SHP77 (cell line): ENCODE measurements around the gene ZNF638.
"Not testable (repeated sequence)": the region's sequence is repeated elsewhere in the genome, so short reads cannot be mapped to it uniquely, and the experiment has no call there.

Experiments used
- DNase-seq, 2 experiments: peaks; one replicate each; lab custom pipeline; 2025; lab: John Stamatoyannopoulos, UW

Gene ZNF638

DNA sequence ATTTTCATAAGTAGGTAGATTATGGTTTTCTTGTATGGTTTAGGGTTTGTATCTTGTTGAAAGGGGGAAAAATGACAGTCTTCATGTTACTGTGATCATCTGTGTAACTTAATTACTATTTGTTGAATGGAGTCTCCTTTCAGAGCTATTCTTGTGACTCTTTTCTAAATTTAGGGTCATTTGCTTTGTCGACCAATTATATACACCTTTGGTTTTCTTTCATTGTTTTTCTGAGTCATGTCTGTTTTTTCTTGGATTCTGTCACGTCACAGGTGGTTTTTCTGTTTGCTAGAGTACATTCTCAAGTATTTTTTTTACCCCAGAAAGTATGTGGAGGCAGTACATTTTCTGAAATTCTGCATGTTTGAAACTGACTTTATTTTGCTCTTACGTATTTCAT, 78.0 kb downstream of the ZNF638 start:
- DNase-seq = no peak

DNA sequence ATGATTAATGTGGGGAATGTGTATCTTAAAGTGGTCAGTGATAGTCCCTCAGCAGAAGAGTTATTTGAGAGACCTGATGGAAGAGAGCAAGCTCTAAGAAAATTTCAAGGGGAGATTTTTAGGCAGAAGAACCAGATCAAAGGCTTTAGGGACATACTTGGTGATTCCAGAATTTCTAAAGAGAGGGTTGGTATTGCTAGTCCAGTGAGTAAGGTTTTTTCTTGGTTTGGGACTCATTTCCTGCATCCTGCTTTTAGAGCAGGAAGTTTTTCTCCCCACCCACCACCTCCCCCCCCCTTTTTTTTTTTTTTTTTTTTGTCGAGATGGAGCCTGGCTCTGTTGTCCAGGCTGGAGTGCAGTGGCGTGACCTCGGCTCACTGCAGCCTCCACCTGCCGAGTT, 79.1 kb downstream of the ZNF638 start:
- no peak for DNase-seq

DNA sequence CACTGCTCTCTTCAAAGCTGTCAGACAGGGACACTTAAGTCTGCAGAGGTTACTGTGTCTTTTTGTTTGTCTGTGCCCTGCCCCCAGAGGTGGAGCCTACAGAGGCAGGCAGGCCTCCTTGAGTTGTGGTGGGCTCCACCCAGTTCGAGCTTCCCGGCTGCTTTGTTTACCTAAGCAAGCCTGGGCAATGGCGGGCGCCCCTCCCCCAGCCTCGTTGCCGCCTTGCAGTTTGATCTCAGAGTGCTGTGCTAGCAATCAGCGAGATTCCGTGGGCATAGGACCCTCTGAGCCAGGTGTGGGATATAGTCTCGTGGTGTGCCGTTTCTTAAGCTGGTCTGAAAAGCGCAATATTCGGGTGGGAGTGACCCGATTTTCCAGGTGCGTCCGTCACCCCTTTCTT, 85.3 kb downstream of the ZNF638 start:
- not testable (repeated sequence) for DNase-seq

DNA sequence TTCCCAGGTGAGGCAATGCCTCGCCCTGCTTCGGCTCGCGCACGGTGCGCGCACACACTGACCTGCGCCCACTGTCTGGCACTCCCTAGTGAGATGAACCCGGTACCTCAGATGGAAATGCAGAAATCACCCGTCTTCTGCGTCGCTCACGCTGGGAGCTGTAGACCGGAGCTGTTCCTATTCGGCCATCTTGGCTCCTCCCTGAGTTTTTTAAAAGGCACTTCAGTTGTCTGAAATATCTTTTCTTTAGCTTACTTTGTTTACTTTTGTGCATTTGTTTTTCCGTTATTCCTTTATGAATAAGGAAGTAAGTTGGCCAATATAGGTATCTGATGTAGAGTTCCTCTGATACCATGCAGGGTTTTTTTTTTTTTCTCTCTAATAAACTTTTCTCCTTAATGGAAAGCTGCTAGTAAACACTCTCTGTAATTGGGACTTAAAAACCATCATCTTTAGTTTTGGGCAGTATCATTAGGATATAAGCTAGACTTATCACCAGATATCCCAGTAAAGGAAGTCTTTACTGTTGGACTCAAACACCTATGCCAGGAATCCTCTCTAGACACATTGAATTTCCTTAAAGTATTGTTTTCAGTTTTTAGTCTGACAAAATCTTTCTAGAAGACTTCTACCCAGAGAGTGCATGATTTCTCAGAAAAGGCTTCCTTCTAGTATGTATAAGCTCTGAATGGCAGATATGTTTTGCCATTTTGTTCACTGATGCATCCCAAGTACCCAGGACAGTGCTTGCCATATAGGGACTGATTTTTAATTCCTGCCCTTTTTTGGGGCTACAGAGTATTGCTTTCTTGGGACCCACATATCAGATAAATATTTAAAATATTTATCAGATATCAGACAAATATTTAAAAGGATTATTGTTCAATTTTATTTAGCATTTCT, 86.0 kb downstream of the ZNF638 start:
- DNase-seq = no peak

GRCh38 chr2:71419145-71419544, 87.6 kb downstream of the ZNF638 start:
- no peak for DNase-seq

DNA sequence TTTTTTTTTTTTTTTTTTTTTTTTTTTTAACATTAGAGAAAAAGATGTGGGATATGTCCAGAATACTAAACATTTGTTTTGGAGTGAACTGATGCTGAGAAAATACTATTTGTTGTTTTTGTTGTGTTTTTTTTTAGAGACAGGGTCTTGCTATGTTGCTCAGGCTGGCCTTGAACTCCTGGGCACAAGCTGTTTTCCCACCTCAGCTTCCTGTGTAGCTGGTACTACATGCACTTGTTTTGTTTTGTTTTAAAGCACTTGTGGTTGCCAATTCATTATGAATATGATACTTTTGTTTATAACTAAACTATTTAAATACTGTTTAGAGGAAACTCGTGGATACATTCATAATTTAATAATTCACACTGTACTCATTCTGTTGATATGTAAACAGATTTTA, 88.4 kb downstream of the ZNF638 start:
- no peak for DNase-seq

- no peak for DNase-seq
Observed at GRCh38 chr2:71422786-71423185, 91.2 kb downstream of the ZNF638 start.

GRCh38 chr2:71423817-71424420, 92.3 kb downstream of the ZNF638 start:
- DNase-seq = no peak

GRCh38 chr2:71426721-71427120, 95.1 kb downstream of the ZNF638 start:
- DNase-seq = no peak

DNA sequence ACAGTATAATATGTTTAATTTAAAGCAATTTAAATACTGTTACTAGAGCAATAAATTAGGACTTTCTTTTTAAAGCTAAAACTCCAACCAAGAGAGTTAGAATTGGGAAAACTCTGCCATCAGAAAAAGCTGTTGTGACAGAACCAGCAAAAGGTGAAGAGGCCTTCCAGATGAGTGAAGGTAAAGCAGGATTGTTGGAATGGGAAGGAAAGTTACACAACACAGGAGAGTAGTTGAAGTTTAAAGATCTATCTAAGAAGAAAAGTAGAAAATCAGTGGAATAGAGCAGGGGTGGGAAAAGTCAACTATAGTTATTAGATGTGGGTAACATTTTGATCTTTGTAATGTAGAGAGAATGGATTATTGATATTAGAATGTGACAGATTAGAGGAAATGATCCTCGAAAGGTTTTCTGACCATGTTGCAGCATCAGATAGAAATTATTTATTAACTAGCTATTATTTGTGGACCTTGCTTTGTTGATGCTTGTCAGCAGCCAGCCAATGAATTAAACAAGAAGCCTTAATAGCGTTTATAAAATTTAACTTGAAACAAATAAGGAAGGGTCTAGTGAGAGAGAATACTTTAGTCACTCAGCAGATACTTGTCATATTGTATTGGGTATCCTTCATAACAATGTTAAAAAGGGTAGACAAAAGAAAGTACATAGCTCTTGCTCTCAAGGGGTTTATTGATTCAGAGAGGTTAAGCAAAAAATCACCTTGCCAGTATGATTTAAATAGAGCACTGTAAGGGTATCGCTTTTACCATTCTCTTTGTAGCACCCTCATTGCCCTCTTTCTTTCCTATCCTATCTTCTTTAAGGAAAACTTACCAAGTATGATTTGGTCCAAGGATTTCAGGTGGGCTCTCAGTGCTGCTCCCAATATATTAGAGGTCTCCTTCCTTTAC, 97.1 kb downstream of the ZNF638 start:
- DNase-seq = no peak

- DNase-seq = not testable (repeated sequence)
Observed at GRCh38 chr2:71445142-71445541, 113.6 kb downstream of the ZNF638 start.

DNA sequence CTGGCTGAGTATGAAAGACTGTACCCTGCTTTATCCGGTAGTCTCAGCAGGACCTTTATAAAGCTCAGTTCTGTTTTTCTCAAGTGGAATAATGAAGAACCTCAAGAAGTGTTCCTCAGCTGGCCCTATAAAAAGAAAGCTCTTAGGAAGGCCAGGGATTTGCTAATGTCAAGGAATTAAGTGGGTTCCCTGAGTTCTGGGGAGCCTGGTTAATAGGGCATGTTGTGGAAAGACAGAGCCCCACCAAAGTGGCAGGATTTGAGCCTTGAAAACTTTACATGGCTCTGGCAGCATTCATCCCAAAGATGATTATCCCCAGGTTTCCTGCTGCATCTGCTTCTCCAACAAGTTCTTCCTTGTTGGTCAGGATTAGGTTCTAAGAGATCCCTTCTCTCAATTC, 114.9 kb downstream of the ZNF638 start:
- no peak for DNase-seq

DNA sequence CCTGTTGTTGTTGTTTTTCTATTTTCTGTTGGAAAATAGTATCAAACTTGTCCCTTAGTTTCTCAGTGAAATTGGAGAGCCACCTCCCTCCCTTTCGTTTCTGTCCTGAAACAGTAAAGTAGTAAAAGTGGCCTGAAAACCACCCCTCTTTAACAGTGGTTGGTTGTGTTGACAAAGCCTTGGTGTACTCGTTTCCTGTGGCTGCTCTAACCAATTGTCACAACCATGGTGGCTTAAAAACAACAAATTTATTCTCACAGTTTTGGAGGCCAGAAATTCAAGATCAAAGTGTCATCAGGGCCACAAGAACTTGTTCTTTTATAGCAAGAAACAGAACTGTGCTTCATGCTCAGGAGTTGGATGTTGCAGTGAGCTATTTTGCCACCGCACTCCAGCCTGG, 117.8 kb downstream of the ZNF638 start:
- DNase-seq = no peak

- DNase-seq = no peak
Observed at GRCh38 chr2:71451705-71452104, 120.1 kb downstream of the ZNF638 start.

GRCh38 chr2:71452565-71452964, 121.0 kb downstream of the ZNF638 start:
- DNase-seq = peak; percentile 49 to 65

DNA sequence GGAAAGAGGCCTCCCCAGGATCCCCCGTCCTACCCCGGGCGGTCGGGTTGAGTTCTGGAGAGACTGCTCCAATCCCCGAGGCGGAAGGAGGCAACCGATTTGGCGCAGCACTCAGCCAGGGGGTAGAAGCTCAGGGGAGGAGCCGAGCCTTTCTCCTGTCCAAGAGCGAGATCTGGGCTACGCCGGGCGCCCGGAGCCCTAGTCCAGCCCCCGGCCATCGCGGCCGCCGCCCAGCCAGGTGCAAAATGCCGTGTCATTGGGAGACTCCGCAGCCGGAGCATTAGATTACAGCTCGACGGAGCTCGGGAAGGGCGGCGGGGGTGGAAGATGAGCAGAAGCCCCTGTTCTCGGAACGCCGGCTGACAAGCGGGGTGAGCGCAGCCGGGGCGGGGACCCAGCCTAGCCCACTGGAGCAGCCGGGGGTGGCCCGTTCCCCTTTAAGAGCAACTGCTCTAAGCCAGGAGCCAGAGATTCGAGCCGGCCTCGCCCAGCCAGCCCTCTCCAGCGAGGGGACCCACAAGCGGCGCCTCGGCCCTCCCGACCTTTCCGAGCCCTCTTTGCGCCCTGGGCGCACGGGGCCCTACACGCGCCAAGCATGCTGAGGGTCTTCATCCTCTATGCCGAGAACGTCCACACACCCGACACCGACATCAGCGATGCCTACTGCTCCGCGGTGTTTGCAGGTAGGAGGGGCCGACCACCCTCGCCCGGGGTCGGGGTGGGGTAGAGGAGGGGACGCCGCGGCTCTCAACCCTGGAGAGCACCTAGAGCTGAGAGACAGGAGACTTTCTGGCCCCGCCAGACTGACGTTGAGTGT, 122.0 kb downstream of the ZNF638 start, which contains the start of gene DYSF:
DYSF (plus strand) TSS at position 158 of the 817 bp plus-strand sequence.
- no peak for DNase-seq

GRCh38 chr2:71454221-71455010, 122.8 kb downstream of the ZNF638 start:
- DNase-seq = no peak

- no peak for DNase-seq
Observed at GRCh38 chr2:71455011-71455740, 123.6 kb downstream of the ZNF638 start.

GRCh38 chr2:71455741-71456569, 124.4 kb downstream of the ZNF638 start:
- DNase-seq = no peak
